ENCODE measurements around the gene FALEC. TPM values are rescaled to one million over a fixed set of nuclear protein-coding genes. Genes with fewer than 3 reads are reported as not detected.

FALEC gene
- polyA plus RNA-seq, 2 of the 4 experiments (the other 2 are of a cell fraction): 0.36 to 0.80 TPM

DNA sequence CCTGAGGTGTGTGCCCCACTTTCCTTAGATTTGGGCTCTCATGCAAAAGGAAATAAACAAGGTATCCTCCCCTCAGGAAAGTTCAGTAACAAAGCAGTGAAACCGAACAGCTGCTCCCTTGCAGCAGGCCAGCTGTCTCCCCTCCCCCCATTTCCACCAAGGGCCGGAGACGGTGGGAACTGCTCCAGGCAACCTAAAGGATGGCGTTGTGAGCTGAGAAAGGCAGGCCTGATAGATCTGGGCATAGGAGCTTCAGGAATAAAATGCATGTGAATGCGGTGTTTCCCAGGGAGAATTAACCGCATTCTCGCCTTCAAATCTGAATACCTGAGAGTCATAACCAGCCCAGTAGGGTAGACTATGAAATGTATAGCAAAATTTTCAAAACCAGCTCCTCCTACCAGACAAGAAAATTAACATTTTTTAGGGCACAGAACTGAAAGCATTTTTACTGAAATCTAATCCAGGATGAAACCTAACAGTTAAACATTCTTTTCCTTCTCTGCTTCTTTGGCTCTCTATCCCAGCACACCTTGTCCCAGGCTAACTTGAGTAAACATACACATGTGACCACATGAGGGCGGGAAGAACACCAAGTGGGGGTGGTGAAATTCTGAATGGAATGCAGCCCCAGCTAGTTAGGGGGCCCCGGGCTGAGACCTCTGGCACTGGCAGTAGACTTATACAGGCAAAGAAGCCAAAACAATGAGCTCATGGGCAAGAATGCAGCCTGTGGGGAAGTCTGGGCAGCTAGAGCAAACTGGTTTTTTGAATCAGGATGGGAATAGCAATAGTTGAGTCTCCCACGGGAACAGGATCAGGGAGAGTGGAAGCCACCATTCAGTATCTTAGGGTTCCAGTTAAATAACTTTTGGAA, 52.4 kb downstream of the FALEC start (continued):
- TF ChIP-seq KDM5A (IDR thresholded peaks at IDR 0.05): no peak
- TF ChIP-seq GATA3 (IDR thresholded peaks at IDR 0.05; ENCODE audit: borderline replicate concordance): no peak
- TF ChIP-seq TFCP2L1 (CRISPR knock-in tag; IDR thresholded peaks at IDR 0.05): peak; percentile 18; the same call in 1 of the 2 replicates
- no peak for TF ChIP-seq RCOR1 (IDR thresholded peaks at IDR 0.05; ENCODE audit: low read depth, low read length)
- TF ChIP-seq, protein P1, sequence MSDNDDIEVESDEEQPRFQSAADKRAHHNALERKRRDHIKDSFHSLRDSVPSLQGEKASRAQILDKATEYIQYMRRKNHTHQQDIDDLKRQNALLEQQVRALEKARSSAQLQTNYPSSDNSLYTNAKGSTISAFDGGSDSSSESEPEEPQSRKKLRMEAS (IDR thresholded peaks at IDR 0.05): peak; percentile 71; the same call in 1 of the 2 replicates
- TF ChIP-seq, protein P2, sequence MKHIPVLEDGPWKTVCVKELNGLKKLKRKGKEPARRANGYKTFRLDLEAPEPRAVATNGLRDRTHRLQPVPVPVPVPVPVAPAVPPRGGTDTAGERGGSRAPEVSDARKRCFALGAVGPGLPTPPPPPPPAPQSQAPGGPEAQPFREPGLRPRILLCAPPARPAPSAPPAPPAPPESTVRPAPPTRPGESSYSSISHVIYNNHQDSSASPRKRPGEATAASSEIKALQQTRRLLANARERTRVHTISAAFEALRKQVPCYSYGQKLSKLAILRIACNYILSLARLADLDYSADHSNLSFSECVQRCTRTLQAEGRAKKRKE (CRISPR knock-in tag; IDR thresholded peaks at IDR 0.05; ENCODE audit: low read depth): 0 out of 2 replicates have a peak, but pooled peaks have one; percentile 33
- TF ChIP-seq, protein P3, sequence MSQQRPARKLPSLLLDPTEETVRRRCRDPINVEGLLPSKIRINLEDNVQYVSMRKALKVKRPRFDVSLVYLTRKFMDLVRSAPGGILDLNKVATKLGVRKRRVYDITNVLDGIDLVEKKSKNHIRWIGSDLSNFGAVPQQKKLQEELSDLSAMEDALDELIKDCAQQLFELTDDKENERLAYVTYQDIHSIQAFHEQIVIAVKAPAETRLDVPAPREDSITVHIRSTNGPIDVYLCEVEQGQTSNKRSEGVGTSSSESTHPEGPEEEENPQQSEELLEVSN (IDR thresholded peaks at IDR 0.05; ENCODE audit: borderline replicate concordance, low read depth): peak; percentile 72; the same call in 1 of the 2 replicates

DNA sequence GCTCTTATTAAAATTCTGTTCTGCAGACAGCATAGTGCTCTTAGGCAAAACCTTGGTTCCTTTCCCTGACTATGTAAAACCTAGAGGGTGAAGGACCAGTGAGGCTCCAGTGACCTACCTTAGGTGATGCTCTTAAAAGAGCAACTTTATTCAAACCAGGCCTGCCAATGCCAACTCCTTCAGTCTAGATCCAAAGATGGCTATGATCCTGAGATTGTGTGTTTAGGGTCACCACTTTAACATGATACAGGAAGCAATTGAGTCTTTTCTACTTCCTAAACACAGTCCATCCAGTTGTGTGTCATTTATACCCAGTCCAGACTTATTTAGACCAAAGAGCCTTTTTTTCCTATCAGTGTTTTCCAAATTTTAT, 53.0 kb downstream of the FALEC start:
- Histone ChIP-seq H3K27ac (peak overlapping the region; percentile 79 to 99), H3K4me1 (peaks cover 87% of the 10 kb centered on the region), H3K9me3 (no peaks in the 10 kb centered on the region), H3K4me2 (peak overlapping the region; percentile 65), H3K4me3 (no peak overlapping the region; the same call in 2 of the 3 replicates)
- ChIA-PET CTCF (interaction anchor here (0.5 to 11.6 kb wide), 8 partner anchors 9 to 287 kb away, joined by 3 to 210 read pairs (median 4); partner anchors contain the start of genes ENSA and MCL1), POLR2A (interaction anchor here (1.0 to 4.7 kb wide), 4 partner anchors 9 to 128 kb away, joined by 3 to 84 read pairs (median 6); partner anchors contain the start of genes ENSA, GOLPH3L and MCL1)
- no peak for FAIRE-seq
- ATAC-seq: peak; percentile 12 to 28
- DNase-seq (ENCODE audit: low read depth in 1 of 2, low spot score in 1 of 2): no peak
- TF ChIP-seq JUN (IDR thresholded peaks at IDR 0.05) (no peak), KDM5A (IDR thresholded peaks at IDR 0.05) (no peak), SMC3 (IDR thresholded peaks at IDR 0.05) (no peak), KDM1A (IDR thresholded peaks at IDR 0.05; ENCODE audit: low read depth) (no peak), ESRRA (IDR thresholded peaks at IDR 0.05; ENCODE audit: borderline replicate concordance, low read length) (no peak), RNF2 (IDR thresholded peaks at IDR 0.05; ENCODE audit: borderline replicate concordance, low read depth) (no peak), CBX8 (IDR thresholded peaks at IDR 0.05) (no peak), RAD21 (conservative IDR thresholded peaks at IDR 0.05 in 1 of 2, IDR thresholded peaks at IDR 0.05 in 1 of 2) (no peak), EHF (CRISPR knock-in tag; IDR thresholded peaks at IDR 0.05) (peak; percentile 46), TFCP2L1 (CRISPR knock-in tag; IDR thresholded peaks at IDR 0.05) (peak; percentile 80; the same call in 1 of the 2 replicates), CHD4 (IDR thresholded peaks at IDR 0.05; ENCODE audit: borderline replicate concordance) (no peak), ZC3H11A (IDR thresholded peaks at IDR 0.05) (no peak), NPAS2 (CRISPR knock-in tag; IDR thresholded peaks at IDR 0.05; ENCODE audit: borderline replicate concordance) (no peak), HOXB13 (CRISPR knock-in tag; IDR thresholded peaks at IDR 0.05; ENCODE audit: low read depth) (peak; percentile 16; the same call in 1 of the 2 replicates), GATA3 (IDR thresholded peaks at IDR 0.05; ENCODE audit: borderline replicate concordance) (no peak), POLR2AphosphoS2 (conservative IDR thresholded peaks at IDR 0.05; ENCODE audit: low read length) (0 out of 2 replicates have a peak, but pooled peaks have one; percentile 20), CBX2 (IDR thresholded peaks at IDR 0.05; ENCODE audit: borderline replicate concordance, low read depth) (no peak), JUNB (IDR thresholded peaks at IDR 0.05) (no peak), POLR2A (IDR thresholded peaks at IDR 0.05; ENCODE audit: low read length) (no peak)
- TF ChIP-seq, protein P1 (IDR thresholded peaks at IDR 0.05): no peak
- TF ChIP-seq, protein P4, sequence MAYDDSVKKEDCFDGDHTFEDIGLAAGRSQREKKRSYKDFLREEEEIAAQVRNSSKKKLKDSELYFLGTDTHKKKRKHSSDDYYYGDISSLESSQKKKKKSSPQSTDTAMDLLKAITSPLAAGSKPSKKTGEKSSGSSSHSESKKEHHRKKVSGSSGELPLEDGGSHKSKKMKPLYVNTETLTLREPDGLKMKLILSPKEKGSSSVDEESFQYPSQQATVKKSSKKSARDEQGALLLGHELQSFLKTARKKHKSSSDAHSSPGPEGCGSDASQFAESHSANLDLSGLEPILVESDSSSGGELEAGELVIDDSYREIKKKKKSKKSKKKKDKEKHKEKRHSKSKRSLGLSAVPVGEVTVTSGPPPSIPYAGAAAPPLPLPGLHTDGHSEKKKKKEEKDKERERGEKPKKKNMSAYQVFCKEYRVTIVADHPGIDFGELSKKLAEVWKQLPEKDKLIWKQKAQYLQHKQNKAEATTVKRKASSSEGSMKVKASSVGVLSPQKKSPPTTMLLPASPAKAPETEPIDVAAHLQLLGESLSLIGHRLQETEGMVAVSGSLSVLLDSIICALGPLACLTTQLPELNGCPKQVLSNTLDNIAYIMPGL (CRISPR knock-in tag; IDR thresholded peaks at IDR 0.05; ENCODE audit: borderline replicate concordance): no peak
- TF ChIP-seq, protein P5, sequence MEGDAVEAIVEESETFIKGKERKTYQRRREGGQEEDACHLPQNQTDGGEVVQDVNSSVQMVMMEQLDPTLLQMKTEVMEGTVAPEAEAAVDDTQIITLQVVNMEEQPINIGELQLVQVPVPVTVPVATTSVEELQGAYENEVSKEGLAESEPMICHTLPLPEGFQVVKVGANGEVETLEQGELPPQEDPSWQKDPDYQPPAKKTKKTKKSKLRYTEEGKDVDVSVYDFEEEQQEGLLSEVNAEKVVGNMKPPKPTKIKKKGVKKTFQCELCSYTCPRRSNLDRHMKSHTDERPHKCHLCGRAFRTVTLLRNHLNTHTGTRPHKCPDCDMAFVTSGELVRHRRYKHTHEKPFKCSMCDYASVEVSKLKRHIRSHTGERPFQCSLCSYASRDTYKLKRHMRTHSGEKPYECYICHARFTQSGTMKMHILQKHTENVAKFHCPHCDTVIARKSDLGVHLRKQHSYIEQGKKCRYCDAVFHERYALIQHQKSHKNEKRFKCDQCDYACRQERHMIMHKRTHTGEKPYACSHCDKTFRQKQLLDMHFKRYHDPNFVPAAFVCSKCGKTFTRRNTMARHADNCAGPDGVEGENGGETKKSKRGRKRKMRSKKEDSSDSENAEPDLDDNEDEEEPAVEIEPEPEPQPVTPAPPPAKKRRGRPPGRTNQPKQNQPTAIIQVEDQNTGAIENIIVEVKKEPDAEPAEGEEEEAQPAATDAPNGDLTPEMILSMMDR (IDR thresholded peaks at IDR 0.05): no peak
- TF ChIP-seq, protein P2 (CRISPR knock-in tag; IDR thresholded peaks at IDR 0.05; ENCODE audit: low read depth): no peak
- TF ChIP-seq, protein P6, sequence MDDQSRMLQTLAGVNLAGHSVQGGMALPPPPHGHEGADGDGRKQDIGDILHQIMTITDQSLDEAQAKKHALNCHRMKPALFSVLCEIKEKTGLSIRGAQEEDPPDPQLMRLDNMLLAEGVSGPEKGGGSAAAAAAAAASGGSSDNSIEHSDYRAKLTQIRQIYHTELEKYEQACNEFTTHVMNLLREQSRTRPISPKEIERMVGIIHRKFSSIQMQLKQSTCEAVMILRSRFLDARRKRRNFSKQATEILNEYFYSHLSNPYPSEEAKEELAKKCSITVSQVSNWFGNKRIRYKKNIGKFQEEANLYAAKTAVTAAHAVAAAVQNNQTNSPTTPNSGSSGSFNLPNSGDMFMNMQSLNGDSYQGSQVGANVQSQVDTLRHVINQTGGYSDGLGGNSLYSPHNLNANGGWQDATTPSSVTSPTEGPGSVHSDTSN (IDR thresholded peaks at IDR 0.05): no peak
